GM23248 (cell line): ENCODE measurements around the gene WDSUB1. TPM values are rescaled to one million over a fixed set of nuclear protein-coding genes. Genes with fewer than 3 reads are reported as not detected.

ENCODE experiments used
- DNase-seq: peaks from one replicate; pipeline ENCODE4 v3.0.0-alpha.2; 2015
- H2AFZ ChIP-seq: fragments of 200-600 bp; sonication (generic); 2 replicates; pipeline ENCODE4 v1.6.1; 2016; ENCODE audit warnings: antibody characterized with exemption
- H3F3A ChIP-seq: fragments of 200-600 bp; sonication (generic); 2 replicates; pipeline ENCODE4 v1.6.1; 2016; ENCODE audit warnings: mild to moderate bottlenecking, antibody characterized with exemption, mixed run types; ENCODE audit not compliant: insufficient read depth
- H3K27ac ChIP-seq: fragments of 200-600 bp; sonication (generic); 2 replicates; pipeline ENCODE4 v1.5.1; 2016; ENCODE audit warnings: mild to moderate bottlenecking
- H3K27me3 ChIP-seq: fragments of 200-600 bp; sonication (generic); replicated peaks from 2 replicates; pipeline ENCODE4 v1.6.1; 2016; ENCODE audit warnings: mild to moderate bottlenecking; ENCODE audit not compliant: insufficient read depth
- H3K36me3 ChIP-seq: fragments of 200-600 bp; sonication (generic); 2 replicates; pipeline ENCODE4 v1.6.1; 2016; ENCODE audit warnings: low read depth, mild to moderate bottlenecking
- H3K4me1 ChIP-seq: fragments of 200-600 bp; sonication (generic); 2 replicates; pipeline ENCODE4 v1.6.1; 2016; ENCODE audit warnings: mild to moderate bottlenecking; ENCODE audit not compliant: insufficient read depth
- H3K4me2 ChIP-seq: fragments of 200-600 bp; sonication (generic); one replicate; pipeline ENCODE4 v1.6.1; 2016; ENCODE audit warnings: mild to moderate bottlenecking; ENCODE audit not compliant: unreplicated experiment
- H3K4me3 ChIP-seq: fragments of 200-600 bp; sonication (generic); 2 replicates; pipeline ENCODE4 v1.5.1; 2016; ENCODE audit warnings: mild to moderate bottlenecking
- H3K79me2 ChIP-seq: fragments of 200-600 bp; sonication (generic); 2 replicates; pipeline ENCODE4 v1.6.1; 2016; ENCODE audit warnings: mild to moderate bottlenecking; ENCODE audit not compliant: insufficient read depth
- H3K9ac ChIP-seq: fragments of 200-600 bp; sonication (generic); 2 replicates; pipeline ENCODE4 v1.6.1; 2016; ENCODE audit warnings: mild to moderate bottlenecking
- H3K9me2 ChIP-seq: fragments of 200-600 bp; sonication (generic); 2 replicates; pipeline ENCODE4 v1.6.1; 2016; ENCODE audit warnings: mixed run types, mild to moderate bottlenecking, moderate library complexity; ENCODE audit not compliant: insufficient read depth
- H3K9me3 ChIP-seq: fragments of 200-600 bp; sonication (generic); one replicate; pipeline ENCODE4 v1.6.1; 2017; ENCODE audit warnings: low read depth
- H4K20me1 ChIP-seq: fragments of 200-600 bp; sonication (generic); 2 replicates; pipeline ENCODE4 v1.6.0; 2016; ENCODE audit not compliant: insufficient read depth
- EZH2 ChIP-seq: fragments of 200-600 bp; sonication (generic); IDR thresholded peaks from 2 replicates; pipeline ENCODE4 v1.6.1; 2018; ENCODE audit warnings: antibody characterized with exemption, mild to moderate bottlenecking; ENCODE audit not compliant: insufficient read depth, poor library complexity, severe bottlenecking
- EZH2phosphoT487 ChIP-seq: fragments of 200-600 bp; sonication (generic); IDR thresholded peaks from 2 replicates; pipeline ENCODE4 v1.6.1; 2018; ENCODE audit warnings: antibody characterized with exemption, moderate library complexity, mild to moderate bottlenecking, low read depth; ENCODE audit not compliant: insufficient read depth
- WGBS, 2 experiments: methylation state at CpG; one replicate each; pipeline ENCODE4 v1.1.6; 2015 to 2017; ENCODE audit warnings: low lambda C conversion rate in 2 of 2, low coverage in 1 of 2; ENCODE audit errors: missing lambda C conversion rate in 2 of 2; 5-methylcytosine and 5-hydroxymethylcytosine counted together
- in situ Hi-C: fragments of 300-500 bp; cut with MboI; formaldehyde crosslinking; loops from 2 replicates; pipeline ENCODE4 v1.15.0; 2020
- polyA plus RNA-seq: library from polyadenylated mRNA; unstranded; fragments of >200 nt; fragmentation: Nextera tagmentation; extraction: Ambion mirVana; gene quantifications from 2 replicates; pipeline ENCODE4 v1.2.1, GENCODE V29; 2016
- total RNA-seq: library from RNA; depleted of rRNA; stranded (reverse); fragments of >200 nt; shearing (Covaris generic); gene quantifications from 2 replicates; pipeline ENCODE4 v1.2.3, GENCODE V29; 2014

Gene WDSUB1
- total and polyA plus RNA-seq, 2 experiments from 2014 or later = 6.7 to 8.4 TPM

GRCh38 chr2:159199761-159200465, 86.6 kb downstream of the WDSUB1 start:
- no peak overlapping the region for H3K4me2 ChIP-seq
- 92 to 93% methylated on average over 4 of the region's 4 CpGs for WGBS, 2 experiments
- H3F3A ChIP-seq = peaks cover 39% of the 10 kb centered on the region
- H3K27ac ChIP-seq = no peak overlapping the region
- TF ChIP-seq EZH2phosphoT487 (no peak), EZH2 (no peak)
- in situ Hi-C loops = no loop called here
- H3K36me3 ChIP-seq = peaks cover 24% of the 10 kb centered on the region; the same call in 1 of the 2 replicates
- H3K4me1 ChIP-seq = peaks cover 19% of the 10 kb centered on the region
- DNase-seq = no peak
- H2AFZ ChIP-seq = no peak overlapping the region
- no peaks in the 10 kb centered on the region for H3K9me2 ChIP-seq
- H4K20me1 ChIP-seq = no peaks in the 10 kb centered on the region
- H3K9me3 ChIP-seq = no peaks in the 10 kb centered on the region
- no peaks in the 10 kb centered on the region for H3K27me3 ChIP-seq
- H3K4me3 ChIP-seq = no peak overlapping the region
- no peaks in the 10 kb centered on the region for H3K79me2 ChIP-seq
- H3K9ac ChIP-seq = no peak overlapping the region

GRCh38 chr2:159199236-159199635, 87.3 kb downstream of the WDSUB1 start:
- in situ Hi-C loops = no loop called here

GRCh38 chr2:159196393-159196925, 90.0 kb downstream of the WDSUB1 start:
- Histone ChIP-seq H3K27ac (no peak overlapping the region), H3K9me3 (no peaks in the 10 kb centered on the region), H3K4me1 (no peaks in the 10 kb centered on the region), H3K9ac (no peak overlapping the region), H4K20me1 (no peaks in the 10 kb centered on the region), H3K27me3 (no peaks in the 10 kb centered on the region), H3K4me3 (no peak overlapping the region), H2AFZ (no peak overlapping the region), H3K79me2 (no peaks in the 10 kb centered on the region), H3K4me2 (no peak overlapping the region), H3F3A (peaks cover 13% of the 10 kb centered on the region), H3K9me2 (no peaks in the 10 kb centered on the region), H3K36me3 (peaks cover 24% of the 10 kb centered on the region; the same call in 1 of the 2 replicates)
- TF ChIP-seq EZH2phosphoT487 (no peak), EZH2 (no peak)
- 88 to 94% methylated on average over 11 to 14 of the region's 14 CpGs for WGBS, 2 experiments
- in situ Hi-C loops = no loop called here
- DNase-seq = no peak

More at GRCh38 chr2:159199236-159199635, 87.3 kb downstream of the WDSUB1 start:
- Histone ChIP-seq H3F3A (peaks cover 38% of the 10 kb centered on the region), H3K9me2 (no peaks in the 10 kb centered on the region), H3K27me3 (no peaks in the 10 kb centered on the region), H3K79me2 (no peaks in the 10 kb centered on the region), H3K9ac (no peak overlapping the region), H3K9me3 (no peaks in the 10 kb centered on the region), H4K20me1 (no peaks in the 10 kb centered on the region), H3K36me3 (peaks cover 24% of the 10 kb centered on the region; the same call in 1 of the 2 replicates), H3K27ac (no peak overlapping the region), H3K4me2 (no peak overlapping the region), H3K4me1 (peaks cover 19% of the 10 kb centered on the region), H3K4me3 (no peak overlapping the region), H2AFZ (no peak overlapping the region)
- no peak for TF ChIP-seq EZH2
- TF ChIP-seq EZH2phosphoT487 = no peak
- 92 to 93% methylated on average over 9 of the region's 9 CpGs for WGBS, 2 experiments
- no peak for DNase-seq

GRCh38 chr2:159195697-159196096, 90.8 kb downstream of the WDSUB1 start:
- TF ChIP-seq EZH2 = no peak
- 86% methylated on average over 6 of the region's 6 CpGs for WGBS, 2 experiments

More at GRCh38 chr2:159195697-159196096, 90.8 kb downstream of the WDSUB1 start:
- H3K4me2 ChIP-seq = no peak overlapping the region
- H4K20me1 ChIP-seq = no peaks in the 10 kb centered on the region
- H3F3A ChIP-seq = peaks cover 6% of the 10 kb centered on the region; the same call in 1 of the 2 replicates
- H3K79me2 ChIP-seq = no peaks in the 10 kb centered on the region
- H2AFZ ChIP-seq = no peak overlapping the region
- H3K9me2 ChIP-seq = no peaks in the 10 kb centered on the region
- no peak overlapping the region for H3K4me3 ChIP-seq
- H3K36me3 ChIP-seq = peaks cover 24% of the 10 kb centered on the region; the same call in 1 of the 2 replicates
- DNase-seq = no peak
- no peak overlapping the region for H3K9ac ChIP-seq
- H3K4me1 ChIP-seq = no peaks in the 10 kb centered on the region
- no peaks in the 10 kb centered on the region for H3K27me3 ChIP-seq
- H3K27ac ChIP-seq = no peak overlapping the region
- in situ Hi-C loops = no loop called here
- H3K9me3 ChIP-seq = no peaks in the 10 kb centered on the region
